ENCODE data around the gene TRPC1.

TRPC1 gene

DNA sequence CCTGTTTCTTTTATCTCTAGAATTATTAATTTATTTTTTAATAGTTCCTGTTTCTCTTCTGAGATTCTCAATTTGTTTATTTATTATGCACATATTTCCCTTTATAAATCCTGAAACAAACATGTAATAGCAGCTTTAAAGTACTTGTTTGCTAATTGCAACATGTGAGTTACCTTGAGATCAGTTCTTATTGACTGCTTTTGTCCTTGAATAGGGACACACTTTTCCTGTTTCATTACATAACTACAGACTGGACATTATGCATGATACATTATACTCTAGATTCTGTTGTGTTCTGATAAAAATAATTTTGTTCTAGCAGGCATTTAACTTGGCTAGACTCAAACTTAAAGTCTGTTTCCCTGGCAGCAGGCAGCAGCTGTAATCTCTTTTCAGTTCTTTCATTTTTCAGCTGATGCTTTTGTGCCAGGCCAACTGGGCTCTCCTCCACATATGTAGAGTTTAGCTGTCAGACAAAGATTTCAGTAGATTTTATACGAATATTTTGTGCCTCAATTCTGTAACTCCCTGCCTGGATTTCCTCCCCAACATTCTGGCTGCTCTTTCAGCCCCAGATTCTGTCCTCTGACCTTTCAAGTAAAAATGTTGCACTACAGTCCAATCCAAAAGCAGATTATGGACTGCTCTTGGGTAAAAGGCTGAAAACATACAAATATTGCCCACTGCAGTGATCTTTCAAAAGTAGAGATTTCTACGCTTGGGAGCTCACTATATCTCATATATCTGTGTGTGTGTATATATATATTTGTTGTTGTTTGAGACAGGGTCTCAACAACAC is 123.1 kb downstream of the TRPC1 start:
- DNase-seq: no peak

DNA sequence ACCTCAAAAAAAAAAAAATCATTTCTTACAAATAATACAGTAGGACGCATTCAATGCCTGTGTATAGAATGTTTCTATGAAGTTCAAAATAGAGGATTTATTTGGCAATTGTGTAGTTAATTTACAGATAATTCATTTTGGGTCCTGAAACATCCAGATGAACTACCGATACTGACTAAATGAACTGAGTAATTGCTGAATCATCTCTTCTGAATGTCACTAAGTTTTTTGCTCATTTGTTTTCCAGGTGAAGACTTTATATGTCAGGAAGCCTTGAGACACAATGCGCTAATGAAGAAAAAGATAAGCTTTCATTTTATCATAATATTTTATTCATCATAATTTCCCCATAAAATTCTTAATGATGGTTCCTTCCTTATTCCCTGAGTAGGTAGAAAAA is 125.3 kb downstream of the TRPC1 start:
- no peak for DNase-seq

DNA sequence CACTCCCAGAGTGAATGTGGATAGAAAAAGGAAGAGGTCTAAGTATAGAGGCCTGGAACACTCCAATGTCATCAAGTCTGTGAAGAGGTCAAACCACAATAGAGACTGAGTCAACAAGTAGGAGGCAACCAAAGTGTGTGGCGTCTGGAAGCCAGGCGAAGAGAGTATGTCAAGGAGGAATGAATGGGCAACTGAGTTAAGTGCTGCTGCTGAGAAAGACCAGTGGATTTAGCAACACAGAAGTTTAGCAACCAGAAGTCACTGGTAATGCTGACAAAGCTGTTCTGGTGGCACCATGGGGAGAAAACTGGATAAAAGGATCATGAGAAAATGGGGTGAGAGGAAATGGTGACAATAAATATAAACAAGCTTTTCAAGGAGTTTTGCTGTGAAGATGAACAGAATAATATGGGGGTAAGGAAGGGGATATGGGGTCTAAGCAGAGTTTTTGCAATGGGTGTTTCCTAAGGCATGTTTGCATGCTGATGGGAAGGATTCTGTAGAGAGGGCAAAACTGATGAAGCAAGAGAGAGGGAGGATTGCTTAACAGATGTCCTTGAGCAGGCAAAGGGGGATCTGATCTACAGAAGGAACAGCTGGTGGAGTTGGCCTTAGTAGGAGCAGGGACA is 126.7 kb downstream of the TRPC1 start:
- no peak for DNase-seq

DNA sequence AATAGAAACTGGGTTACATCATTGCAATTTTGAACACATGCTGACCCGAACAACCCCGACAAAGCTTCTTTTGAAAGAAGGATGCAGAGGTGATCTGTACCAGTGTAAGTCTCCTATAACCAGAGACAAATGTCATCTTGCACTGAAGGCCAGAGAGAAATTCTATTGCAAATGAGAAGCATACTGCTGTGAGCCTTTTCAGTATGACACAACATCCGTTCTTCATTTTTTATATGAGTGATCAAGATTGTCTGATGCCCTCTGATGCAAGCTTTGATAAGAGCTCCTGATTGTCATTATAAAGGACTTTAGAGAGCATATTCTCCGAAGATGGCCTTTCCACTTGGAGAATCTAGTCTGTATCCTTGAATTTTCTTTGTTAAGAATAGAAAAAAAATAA is 128.2 kb downstream of the TRPC1 start:
- DNase-seq: no peak

DNA sequence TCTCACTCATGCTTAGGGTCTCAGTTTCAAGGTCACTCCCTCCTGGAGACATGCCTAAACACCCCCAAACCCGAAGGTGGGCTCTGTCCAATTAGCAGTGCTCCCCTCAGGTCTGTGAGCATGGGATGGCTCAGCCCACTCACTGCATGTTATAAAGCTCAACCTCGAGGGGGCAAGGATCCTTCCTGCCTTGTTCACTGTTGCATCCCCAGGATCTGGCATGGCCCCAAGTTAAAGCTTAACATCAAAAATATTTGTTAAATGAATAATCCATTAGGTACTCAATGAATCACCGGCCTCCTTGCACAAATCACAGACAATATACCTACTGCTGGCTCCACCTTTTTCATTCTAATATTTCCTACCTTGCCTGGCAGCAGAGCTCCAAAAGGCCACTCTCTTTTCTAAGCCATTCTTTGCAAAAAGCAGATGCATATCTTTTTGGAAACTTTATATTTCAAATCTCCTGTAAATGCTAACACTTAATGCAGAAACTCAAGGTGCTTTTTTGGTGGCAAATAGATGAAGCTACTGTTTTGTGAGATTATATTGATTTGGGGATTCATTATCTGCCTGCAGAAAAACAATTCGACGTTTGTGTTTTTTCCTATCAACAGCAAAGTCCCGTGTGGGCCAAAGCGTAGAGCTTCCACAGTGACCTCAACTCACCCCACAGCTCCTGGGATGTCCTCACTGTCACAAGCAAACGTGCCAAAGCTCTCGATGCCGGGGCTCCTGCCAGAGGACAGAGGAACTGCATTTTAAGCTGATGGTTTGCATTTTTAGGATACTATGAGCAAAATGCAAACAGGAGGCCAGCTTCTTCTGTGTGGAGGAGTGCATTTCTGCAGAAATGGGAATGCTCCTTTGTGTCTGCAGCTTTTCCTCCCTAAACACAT is 129.7 kb downstream of the TRPC1 start:
- DNase-seq: no peak

DNA sequence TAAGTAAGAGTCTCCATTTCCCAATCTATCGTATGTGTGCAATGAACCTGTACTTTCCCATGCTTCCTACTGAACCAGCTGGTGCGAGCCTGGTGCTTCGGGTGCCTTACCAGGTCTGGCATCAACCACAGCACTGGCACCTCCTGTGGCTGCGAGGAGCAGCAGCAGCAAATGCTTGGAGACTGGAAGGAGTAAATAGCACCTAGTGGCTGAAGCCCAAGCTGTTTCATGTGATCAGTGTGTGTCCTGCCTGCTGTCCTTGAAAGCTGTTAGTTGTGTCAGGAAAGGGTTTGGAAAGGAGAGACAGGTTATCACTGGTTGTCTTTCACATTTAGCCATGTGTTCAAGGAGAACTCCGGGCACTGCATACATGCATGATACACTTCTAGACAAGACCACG is 133.2 kb downstream of the TRPC1 start:
- no peak for DNase-seq

Data from activated gamma-delta T cell (primary cell).